GM23338 (cell line): ENCODE measurements around the gene NOXA1.

Experiments
- CREB1 ChIP-seq: fragments of 250-450 bp; sonication (Bioruptor Pico); IDR thresholded peaks from 2 replicates; pipeline ENCODE4 v1.5.0; 2020; ENCODE audit warnings: low read depth, mild to moderate bottlenecking, moderate library complexity
- EZH2 ChIP-seq: fragments of 200-600 bp; sonication (generic); IDR thresholded peaks from one replicate; pipeline ENCODE4 v1.8.0; 2017; ENCODE audit warnings: antibody characterized with exemption, mild to moderate bottlenecking, low read depth; ENCODE audit not compliant: unreplicated experiment
- EZH2phosphoT487 ChIP-seq: fragments of 200-600 bp; sonication (generic); IDR thresholded peaks from one replicate; pipeline ENCODE4 v1.8.1; 2018; ENCODE audit warnings: antibody characterized with exemption; ENCODE audit not compliant: unreplicated experiment
- JUNB ChIP-seq: IDR thresholded peaks from one replicate; pipeline ENCODE4 v1.6.1; 2016; ENCODE audit warnings: antibody characterized with exemption; ENCODE audit not compliant: unreplicated experiment
- NANOG ChIP-seq: IDR thresholded peaks from 2 replicates; pipeline ENCODE4 v1.6.1; 2016; ENCODE audit warnings: antibody characterized with exemption, borderline replicate concordance
- POLR2AphosphoS5 ChIP-seq: IDR thresholded peaks from 2 replicates; pipeline ENCODE4 v1.6.1; 2016; ENCODE audit warnings: antibody characterized with exemption, low read depth
- REST ChIP-seq: IDR thresholded peaks from one replicate; pipeline ENCODE4 v1.6.1; 2018; ENCODE audit warnings: antibody characterized with exemption; ENCODE audit not compliant: unreplicated experiment
- TF ChIP-seq, protein P1 (sequence below), 2 experiments: fragments of 200-600 bp in 1 of 2; sonication (generic) in 1 of 2; conservative IDR thresholded peaks; 2 replicates each; pipeline versions ENCODE4 v1.5.1 to v1.6.1; 2016 to 2017; ENCODE audit warnings: antibody characterized with exemption in 2 of 2, low read depth in 2 of 2, mild to moderate bottlenecking in 2 of 2, moderate library complexity in 1 of 2

DNA sequence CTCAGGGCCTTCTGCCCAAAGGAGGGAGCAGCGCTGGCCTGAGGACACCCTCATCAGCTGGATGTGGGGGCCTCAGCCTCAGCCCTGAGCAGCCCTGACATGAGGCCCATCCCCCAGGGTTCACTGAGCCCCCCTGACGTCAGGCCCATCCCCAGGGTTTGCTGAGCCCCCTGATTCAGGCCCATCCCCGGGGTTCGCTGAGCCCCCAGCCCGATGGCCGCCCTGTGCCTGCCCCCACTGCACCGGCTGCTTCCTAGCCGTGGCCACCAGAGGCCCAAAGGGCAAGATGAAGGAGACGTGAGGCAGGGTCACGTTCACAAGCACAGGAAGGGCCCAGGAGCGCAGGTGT is 55.4 kb downstream of the NOXA1 start:
- TF ChIP-seq EZH2phosphoT487: no peak
- TF ChIP-seq, protein P1, sequence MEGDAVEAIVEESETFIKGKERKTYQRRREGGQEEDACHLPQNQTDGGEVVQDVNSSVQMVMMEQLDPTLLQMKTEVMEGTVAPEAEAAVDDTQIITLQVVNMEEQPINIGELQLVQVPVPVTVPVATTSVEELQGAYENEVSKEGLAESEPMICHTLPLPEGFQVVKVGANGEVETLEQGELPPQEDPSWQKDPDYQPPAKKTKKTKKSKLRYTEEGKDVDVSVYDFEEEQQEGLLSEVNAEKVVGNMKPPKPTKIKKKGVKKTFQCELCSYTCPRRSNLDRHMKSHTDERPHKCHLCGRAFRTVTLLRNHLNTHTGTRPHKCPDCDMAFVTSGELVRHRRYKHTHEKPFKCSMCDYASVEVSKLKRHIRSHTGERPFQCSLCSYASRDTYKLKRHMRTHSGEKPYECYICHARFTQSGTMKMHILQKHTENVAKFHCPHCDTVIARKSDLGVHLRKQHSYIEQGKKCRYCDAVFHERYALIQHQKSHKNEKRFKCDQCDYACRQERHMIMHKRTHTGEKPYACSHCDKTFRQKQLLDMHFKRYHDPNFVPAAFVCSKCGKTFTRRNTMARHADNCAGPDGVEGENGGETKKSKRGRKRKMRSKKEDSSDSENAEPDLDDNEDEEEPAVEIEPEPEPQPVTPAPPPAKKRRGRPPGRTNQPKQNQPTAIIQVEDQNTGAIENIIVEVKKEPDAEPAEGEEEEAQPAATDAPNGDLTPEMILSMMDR (conservative IDR thresholded peaks at IDR 0.05; ENCODE audit: low read depth in 2 of 2): no peak
- TF ChIP-seq JUNB: no peak
- TF ChIP-seq EZH2: no peak
- TF ChIP-seq CREB1 (CRISPR knock-in tag): no peak
- TF ChIP-seq POLR2AphosphoS5: no peak
- no peak for TF ChIP-seq REST
- no peak for TF ChIP-seq NANOG
